ENCODE results near the gene NOS1. TPM values are rescaled to one million over a fixed set of nuclear protein-coding genes. Genes with fewer than 3 reads are reported as not detected.
A peak's percentile ranks its signal among the peaks of the same experiment; 100 is the strongest.

Gene NOS1
- total and polyA plus RNA-seq, 5 donors: 0.07 to 0.71 (median 0.23) TPM

DNA sequence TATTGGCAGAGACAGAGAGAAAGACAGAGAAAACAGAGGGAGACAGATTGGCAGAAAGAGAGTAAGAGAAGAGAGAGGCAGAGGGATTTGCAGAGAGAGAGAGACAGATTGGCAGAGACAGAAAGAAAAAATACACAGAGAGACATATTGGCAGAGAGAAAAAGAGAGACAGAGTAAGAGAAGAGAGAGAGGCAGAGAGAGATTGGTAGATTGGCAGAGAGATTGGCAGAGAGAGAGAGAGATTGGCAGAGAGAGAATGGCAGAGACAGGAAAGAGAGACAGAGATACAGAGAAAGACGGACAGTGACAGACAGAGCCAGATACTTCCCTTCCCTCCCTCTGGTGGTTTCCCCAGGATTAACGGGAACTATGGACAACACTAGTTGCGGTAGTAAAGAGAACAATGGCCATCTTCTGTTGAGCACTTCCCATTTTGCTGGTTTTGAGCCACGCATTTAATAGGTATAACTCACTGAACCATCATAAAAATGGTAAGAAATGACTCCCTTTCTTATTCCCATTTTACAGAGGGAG is 2.6 kb upstream of the NOS1 start:
- Histone ChIP-seq H3K4me3 (ENCODE audit: low read length) (no peak overlapping the region), H3K27ac (ENCODE audit: low read length) (no peak overlapping the region), H3K27me3 (ENCODE audit: control insufficient read depth, insufficient read depth) (no peaks in the 10 kb centered on the region), H3K4me1 (ENCODE audit: control insufficient read depth, insufficient read depth, low read length) (no peaks in the 10 kb centered on the region), H3K9me3 (ENCODE audit: control insufficient read depth, low read length) (no peaks in the 10 kb centered on the region)
- intact Hi-C loops (cut with DNase I): loop anchor here in 2 of 4 donors (5.0 to 10.0 kb wide), 2 partner anchors 311 to 473 kb away; no protein-coding TSS in a partner anchor
- 11% methylated on average over 4 of the region's 4 CpGs for WGBS
- DNase-seq (no peak), ATAC-seq (no peak)

DNA sequence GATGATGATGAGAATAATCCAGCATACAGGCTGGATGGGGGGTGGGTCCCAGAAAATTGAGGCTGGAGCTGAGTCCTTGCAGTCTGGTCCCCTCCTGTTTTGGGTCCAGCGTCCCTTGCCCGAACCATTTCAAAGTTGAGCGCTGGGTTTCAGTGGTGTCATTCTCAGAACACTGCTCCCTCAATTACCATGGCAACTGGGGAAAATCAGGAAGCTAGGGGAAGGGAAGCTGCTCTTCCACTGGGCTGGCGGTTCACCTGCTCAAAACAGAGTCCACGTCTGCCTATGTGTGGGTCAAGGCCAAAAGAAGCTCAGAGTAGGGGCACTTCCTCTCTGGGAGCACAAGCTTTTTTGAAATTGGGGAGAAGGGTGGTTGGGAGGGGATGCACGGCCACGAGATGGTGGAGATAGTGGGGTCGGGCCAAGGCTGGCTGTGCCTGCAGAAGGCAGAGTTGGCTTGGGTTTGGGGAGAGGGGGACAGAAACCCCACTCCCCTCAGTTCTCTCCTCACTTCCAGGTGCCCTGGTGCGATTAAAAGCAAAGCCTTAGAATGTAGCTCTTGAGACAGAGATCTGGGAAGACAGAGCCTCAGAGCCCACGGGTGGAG is 1.7 kb upstream of the NOS1 start:
- ATAC-seq (no peak), DNase-seq (no peak)
- Histone ChIP-seq H3K4me1 (ENCODE audit: control insufficient read depth, insufficient read depth, low read length) (no peaks in the 10 kb centered on the region), H3K27ac (ENCODE audit: low read length) (no peak overlapping the region), H3K27me3 (ENCODE audit: control insufficient read depth, insufficient read depth) (no peaks in the 10 kb centered on the region), H3K9me3 (ENCODE audit: control insufficient read depth, low read length) (no peaks in the 10 kb centered on the region), H3K4me3 (ENCODE audit: low read length) (no peak overlapping the region)
- intact Hi-C loops (cut with DNase I): loop anchor here in 2 of 4 donors (5.0 to 10.0 kb wide), 2 partner anchors 312 to 474 kb away; no protein-coding TSS in a partner anchor
- 45% methylated on average over 10 of the region's 10 CpGs for WGBS

DNA sequence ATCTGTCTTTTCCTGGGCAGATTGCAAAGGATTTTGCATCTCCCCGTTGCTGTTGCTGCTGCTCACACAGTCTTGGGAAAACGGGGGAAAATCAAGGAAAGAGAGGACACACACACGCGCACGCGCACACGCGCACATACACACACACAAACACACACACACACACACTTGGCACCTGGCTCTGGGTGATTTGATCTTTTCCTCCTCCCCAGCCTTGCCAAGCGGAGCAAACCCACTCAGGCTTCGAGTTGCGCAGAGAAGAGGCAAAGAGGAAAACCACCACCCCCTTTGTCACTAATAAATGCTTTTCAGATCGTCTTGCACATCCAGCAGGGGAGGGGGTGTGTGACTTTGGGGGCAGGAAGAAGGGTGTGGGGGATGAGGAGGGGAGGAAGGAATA is 965 bp upstream of the NOS1 start:
- Histone ChIP-seq H3K27ac (ENCODE audit: low read length) (no peak overlapping the region), H3K4me3 (ENCODE audit: low read length) (no peak overlapping the region), H3K4me1 (ENCODE audit: control insufficient read depth, insufficient read depth, low read length) (no peaks in the 10 kb centered on the region), H3K27me3 (ENCODE audit: control insufficient read depth, insufficient read depth) (no peaks in the 10 kb centered on the region), H3K9me3 (ENCODE audit: control insufficient read depth, low read length) (no peaks in the 10 kb centered on the region)
- 78% methylated on average over 12 of the region's 12 CpGs for WGBS
- no peak for ATAC-seq
- intact Hi-C loops (cut with DNase I): loop anchor here in 2 of 4 donors (5.0 to 10.0 kb wide), 2 partner anchors 312 to 475 kb away; no protein-coding TSS in a partner anchor
- DNase-seq: no peak

DNA sequence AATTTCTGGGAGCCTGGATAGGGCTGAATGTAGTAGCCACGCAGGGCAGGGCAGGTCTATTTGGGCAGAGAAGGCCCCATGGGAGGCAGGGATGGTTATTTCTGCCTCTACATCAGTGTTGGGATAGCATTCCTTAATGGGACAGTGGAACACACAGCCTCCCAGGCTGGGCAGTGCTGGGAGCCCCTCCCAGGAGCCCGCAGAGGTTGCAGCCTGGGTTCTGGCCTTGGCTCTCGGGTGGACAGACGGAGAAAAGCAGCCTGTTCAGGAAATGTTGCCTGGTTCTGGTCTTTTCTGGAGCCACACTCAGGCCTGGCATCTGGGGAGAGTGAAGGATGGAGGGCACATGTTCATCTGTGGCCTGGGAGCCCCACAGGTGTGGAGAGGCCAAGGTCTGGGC is 479 bp upstream of the NOS1 start:
- Histone ChIP-seq H3K4me3 (ENCODE audit: low read length) (no peak overlapping the region), H3K27ac (ENCODE audit: low read length) (no peak overlapping the region), H3K9me3 (ENCODE audit: control insufficient read depth, low read length) (no peaks in the 10 kb centered on the region), H3K27me3 (ENCODE audit: control insufficient read depth, insufficient read depth) (no peaks in the 10 kb centered on the region), H3K4me1 (ENCODE audit: control insufficient read depth, insufficient read depth, low read length) (no peaks in the 10 kb centered on the region)
- intact Hi-C loops (cut with DNase I): loop anchor here in 2 of 4 donors (5.0 to 10.0 kb wide), 2 partner anchors 313 to 475 kb away; no protein-coding TSS in a partner anchor
- ATAC-seq (no peak), DNase-seq (no peak)
- 52% methylated on average over 4 of the region's 4 CpGs for WGBS

DNA sequence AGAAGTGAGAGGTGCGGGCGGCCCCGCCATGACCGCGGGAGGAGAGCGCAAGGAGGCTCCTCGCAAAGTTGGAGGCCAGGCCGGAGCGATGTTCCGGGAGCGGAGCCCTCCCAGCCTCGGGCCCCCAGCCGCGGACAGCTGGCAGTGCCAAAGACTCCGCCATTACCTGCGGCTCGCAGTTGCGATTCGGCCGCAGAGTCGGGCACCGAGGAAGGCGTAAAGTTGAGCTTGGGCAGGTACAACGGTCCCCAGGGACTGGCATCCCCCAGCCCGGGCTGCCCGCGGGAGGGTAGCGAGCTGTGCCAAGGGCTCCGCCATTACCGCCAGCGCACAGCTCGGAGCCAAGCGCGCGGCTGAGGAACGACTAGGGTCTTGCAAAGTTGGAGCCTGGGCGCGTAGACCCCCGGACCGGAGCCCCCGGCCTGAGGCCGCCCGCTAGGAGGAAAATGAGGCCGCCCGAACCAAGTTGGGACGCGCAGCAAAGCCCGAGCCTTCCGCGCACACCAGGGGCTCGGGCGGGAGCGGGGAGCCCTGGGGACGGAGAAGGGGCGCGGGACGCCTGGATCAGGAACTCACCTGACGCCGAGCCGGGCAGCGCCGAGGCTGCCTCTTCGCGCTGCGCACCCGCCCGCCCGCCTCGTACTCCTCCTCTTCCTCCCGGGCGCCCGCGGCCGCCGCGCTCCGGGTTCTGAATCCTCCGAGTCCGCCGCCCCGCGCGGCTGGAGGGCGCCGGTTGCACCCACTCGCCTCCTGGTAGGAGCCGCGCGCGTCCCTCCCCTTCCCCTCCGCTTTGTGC is 677 bp downstream of the NOS1 start:
- Histone ChIP-seq H3K27me3 (ENCODE audit: control insufficient read depth, insufficient read depth) (no peaks in the 10 kb centered on the region), H3K4me3 (ENCODE audit: low read length) (peak overlapping the region; percentile 1), H3K27ac (ENCODE audit: low read length) (no peak overlapping the region), H3K4me1 (ENCODE audit: control insufficient read depth, insufficient read depth, low read length) (no peaks in the 10 kb centered on the region), H3K9me3 (ENCODE audit: control insufficient read depth, low read length) (no peaks in the 10 kb centered on the region)
- no peak for DNase-seq
- intact Hi-C loops (cut with DNase I): loop anchor here in 2 of 4 donors (5.0 to 10.0 kb wide), 2 partner anchors 314 to 477 kb away; no protein-coding TSS in a partner anchor
- WGBS: 1% methylated on average over 91 of the region's 91 CpGs
- ATAC-seq: peak; percentile 12 to 24

DNA sequence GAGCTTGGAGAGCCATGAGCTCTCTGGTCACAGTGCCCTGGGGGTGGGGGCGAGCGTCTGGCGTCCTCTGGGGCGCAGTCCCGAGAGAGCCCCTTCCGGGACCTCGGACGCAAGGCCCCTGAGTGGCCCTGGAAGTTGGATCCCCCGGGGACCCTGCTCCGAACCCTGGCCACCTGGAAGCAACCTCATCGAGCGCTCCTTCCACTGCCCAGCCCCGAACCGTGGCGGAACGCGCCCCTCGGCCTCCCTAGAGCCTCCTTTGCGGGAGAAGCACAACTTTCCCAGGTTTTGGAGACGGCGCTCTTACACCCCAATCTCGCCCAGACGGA is 1.2 kb downstream of the NOS1 start:
- Histone ChIP-seq H3K27me3 (ENCODE audit: control insufficient read depth, insufficient read depth) (no peaks in the 10 kb centered on the region), H3K27ac (ENCODE audit: low read length) (no peak overlapping the region), H3K4me1 (ENCODE audit: control insufficient read depth, insufficient read depth, low read length) (no peaks in the 10 kb centered on the region), H3K9me3 (ENCODE audit: control insufficient read depth, low read length) (no peaks in the 10 kb centered on the region), H3K4me3 (ENCODE audit: low read length) (peak overlapping the region; percentile 1)
- 2% methylated on average over 23 of the region's 23 CpGs for WGBS
- DNase-seq: no peak
- intact Hi-C loops (cut with DNase I): loop anchor here in 2 of 4 donors (5.0 to 10.0 kb wide), 2 partner anchors 315 to 477 kb away; no protein-coding TSS in a partner anchor
- ATAC-seq: no peak

DNA sequence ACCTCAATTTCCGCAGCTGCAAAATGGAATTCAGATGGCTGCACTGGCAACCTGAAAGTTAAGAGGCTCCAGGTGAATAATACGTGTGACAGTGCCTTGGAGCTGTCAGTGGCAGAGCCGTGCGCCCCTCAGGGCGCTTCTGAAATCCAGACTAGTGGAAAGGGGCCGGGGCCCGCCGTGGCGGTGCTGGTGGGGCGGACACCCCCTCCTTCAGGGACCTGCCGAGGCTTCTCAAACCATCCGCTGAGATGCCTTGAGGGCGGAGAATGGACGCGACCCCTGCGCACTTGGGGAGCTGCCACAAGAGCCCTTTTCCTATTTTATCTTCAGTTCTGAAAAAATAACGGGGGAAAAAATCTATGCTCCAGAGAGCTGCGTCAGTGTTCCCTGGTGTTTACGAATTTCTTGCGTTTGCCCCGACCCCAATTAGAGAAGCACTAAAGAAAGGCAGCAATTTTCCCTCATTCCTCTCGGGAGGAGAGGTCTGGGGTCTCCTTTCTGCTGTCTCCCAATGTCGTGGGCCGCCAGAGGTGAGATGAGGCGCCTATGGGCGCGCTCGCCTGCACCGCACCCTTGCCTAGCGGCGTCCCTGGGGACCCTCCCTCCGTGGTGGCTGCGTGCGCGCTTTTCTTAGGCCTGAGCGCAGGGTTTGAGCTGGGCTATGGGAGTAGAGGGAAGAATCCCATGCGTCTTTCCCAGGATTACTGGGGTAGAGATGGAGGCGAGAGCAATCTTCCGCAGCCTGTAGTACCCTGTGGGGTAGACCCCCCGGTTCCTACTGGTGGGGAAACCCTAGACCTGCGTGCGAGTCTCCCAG is 2.2 kb downstream of the NOS1 start:
- no peak for ATAC-seq
- no peak overlapping the region for H3K27ac ChIP-seq (ENCODE audit: low read length)
- 13% methylated on average over 42 of the region's 42 CpGs for WGBS
- intact Hi-C loops (cut with DNase I): no loop called here
- no peak overlapping the region for H3K4me3 ChIP-seq (ENCODE audit: low read length)
- H3K27me3 ChIP-seq (ENCODE audit: control insufficient read depth, insufficient read depth): no peaks in the 10 kb centered on the region
- DNase-seq: no peak
- no peaks in the 10 kb centered on the region for H3K4me1 ChIP-seq (ENCODE audit: control insufficient read depth, insufficient read depth, low read length)
- H3K9me3 ChIP-seq (ENCODE audit: control insufficient read depth, low read length): no peaks in the 10 kb centered on the region

DNA sequence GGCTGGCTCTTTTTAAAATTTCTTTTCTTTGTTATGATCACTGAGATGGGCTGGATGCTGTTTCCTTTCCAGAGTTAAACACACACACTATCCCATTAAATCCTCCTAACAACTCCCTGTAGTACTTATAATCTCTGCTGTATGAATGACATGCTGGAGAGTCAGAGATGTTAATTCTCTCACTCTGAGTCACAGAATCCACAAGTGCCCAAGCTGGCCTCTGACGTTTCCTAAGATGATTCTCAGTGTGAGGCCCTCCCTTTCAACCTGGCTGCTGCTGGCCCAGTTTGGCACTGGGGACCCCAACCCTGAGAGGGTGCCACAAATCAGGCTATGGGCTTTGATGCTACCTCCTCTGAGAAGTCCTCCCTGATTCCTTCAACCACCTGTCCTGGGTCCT is 5.4 kb downstream of the NOS1 start:
- 9% methylated on average over 1 of the region's 1 CpG for WGBS
- intact Hi-C loops (cut with DNase I): no loop called here
- Histone ChIP-seq H3K27ac (ENCODE audit: low read length) (no peak overlapping the region), H3K4me1 (ENCODE audit: control insufficient read depth, insufficient read depth, low read length) (no peaks in the 10 kb centered on the region), H3K4me3 (ENCODE audit: low read length) (no peak overlapping the region), H3K27me3 (ENCODE audit: control insufficient read depth, insufficient read depth) (no peaks in the 10 kb centered on the region), H3K9me3 (ENCODE audit: control insufficient read depth, low read length) (no peaks in the 10 kb centered on the region)
- ATAC-seq (no peak), DNase-seq (no peak)

DNA sequence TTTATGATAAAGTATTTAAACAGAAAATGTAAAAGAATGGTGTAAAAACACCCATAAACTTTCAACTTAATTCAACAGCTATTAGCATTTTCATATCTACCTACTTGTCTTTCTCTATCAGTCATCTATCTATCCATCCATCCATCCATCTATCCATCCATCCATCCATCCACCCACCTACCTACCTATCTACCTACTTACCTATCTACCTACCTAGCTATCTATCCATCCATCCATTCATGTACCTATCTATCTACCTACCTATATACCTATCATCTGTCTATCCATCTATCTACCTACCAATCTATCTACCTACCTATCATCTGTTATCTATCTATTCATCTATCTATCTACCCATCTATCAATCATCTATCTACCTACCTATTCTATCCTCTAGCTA is 8.5 kb downstream of the NOS1 start:
- intact Hi-C loops (cut with DNase I): no loop called here
- no peak overlapping the region for H3K4me3 ChIP-seq (ENCODE audit: low read length)
- no peak for DNase-seq
- H3K27ac ChIP-seq (ENCODE audit: low read length): no peak overlapping the region
- no peaks in the 10 kb centered on the region for H3K9me3 ChIP-seq (ENCODE audit: control insufficient read depth, low read length)
- H3K4me1 ChIP-seq (ENCODE audit: control insufficient read depth, insufficient read depth, low read length): no peaks in the 10 kb centered on the region
- ATAC-seq: no peak
- peaks cover 4% of the 10 kb centered on the region for H3K27me3 ChIP-seq (ENCODE audit: control insufficient read depth, insufficient read depth)

DNA sequence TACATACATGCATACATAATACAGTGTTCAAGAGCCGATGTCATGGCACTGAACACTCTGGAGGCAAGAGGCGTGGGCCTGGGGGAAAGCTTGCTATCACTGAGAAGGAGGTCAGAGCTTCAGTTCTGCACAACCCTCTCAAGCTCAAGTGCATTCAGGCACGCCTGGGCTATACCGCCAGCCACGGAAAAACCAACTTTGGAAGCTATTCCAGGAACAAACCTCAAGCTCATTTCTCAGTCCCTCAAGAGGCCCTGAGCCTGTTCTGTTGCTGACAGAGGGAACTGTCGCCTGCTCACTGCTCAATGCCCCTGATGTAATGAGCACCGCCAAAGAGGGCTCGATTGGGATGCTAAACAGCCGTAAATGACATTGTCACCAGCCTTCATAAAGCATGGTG is 9.2 kb downstream of the NOS1 start:
- WGBS: 61% methylated on average over 9 of the region's 9 CpGs
- DNase-seq: no peak
- H3K4me1 ChIP-seq (ENCODE audit: control insufficient read depth, insufficient read depth, low read length): no peaks in the 10 kb centered on the region
- H3K4me3 ChIP-seq (ENCODE audit: low read length): no peak overlapping the region
- no peak for ATAC-seq
- H3K9me3 ChIP-seq (ENCODE audit: control insufficient read depth, low read length): no peaks in the 10 kb centered on the region
- H3K27ac ChIP-seq (ENCODE audit: low read length): no peak overlapping the region
- peaks cover 4% of the 10 kb centered on the region for H3K27me3 ChIP-seq (ENCODE audit: control insufficient read depth, insufficient read depth)
- intact Hi-C loops (cut with DNase I): no loop called here
